ENCODE results near the gene PRSS36. TPM values are rescaled to one million over a fixed set of nuclear protein-coding genes. Genes with fewer than 3 reads are reported as not detected.

The PRSS36 gene
- total and polyA plus RNA-seq, 2 of the 4 experiments (the other 2 are of a cell fraction) = 0.18 to 0.55 TPM

- in situ Hi-C loops (cut with MboI; ENCODE audit: low sequenced_read_pairs) = no loop called here
These were observed 18.4 kb downstream of the PRSS36 start for GRCh38 chr16:31131416-31131815.

More at GRCh38 chr16:31131416-31131815, 18.4 kb downstream of the PRSS36 start:
- no peak overlapping the region for H3K27ac ChIP-seq (ENCODE audit: insufficient read depth, low read length)
- no peak for TF ChIP-seq RAD21 (IDR thresholded peaks at IDR 0.05; ENCODE audit: low read length)
- no peak for TF ChIP-seq FOS (IDR thresholded peaks at IDR 0.05; ENCODE audit: low read depth, low read length)
- no peak for TF ChIP-seq MAZ (IDR thresholded peaks at IDR 0.05; ENCODE audit: borderline replicate concordance, low read depth, low read length)
- no peak for TF ChIP-seq MXI1 (IDR thresholded peaks at IDR 0.05; ENCODE audit: borderline replicate concordance, low read depth, low read length)
- no peak for TF ChIP-seq CEBPB (IDR thresholded peaks at IDR 0.05; ENCODE audit: low read depth, low read length)
- no peak for TF ChIP-seq SMC3 (IDR thresholded peaks at IDR 0.05; ENCODE audit: low read depth, low read length)
- TF ChIP-seq CTCF (conservative IDR thresholded peaks at IDR 0.05; ENCODE audit: low read depth, low read length) = no peak
- TF ChIP-seq POLR2A (IDR thresholded peaks at IDR 0.05; ENCODE audit: low read depth, low read length) = no peak
- TF ChIP-seq RFX5 (IDR thresholded peaks at IDR 0.05; ENCODE audit: low read depth, low read length) = no peak
- no peak for TF ChIP-seq USF2 (IDR thresholded peaks at IDR 0.05; ENCODE audit: low read depth, low read length)
- no peak for TF ChIP-seq RCOR1 (IDR thresholded peaks at IDR 0.05; ENCODE audit: insufficient replicate concordance, low read length)
- no peak for TF ChIP-seq BHLHE40 (IDR thresholded peaks at IDR 0.05; ENCODE audit: low read depth, low read length)
- TF ChIP-seq CHD1 (IDR thresholded peaks at IDR 0.05; ENCODE audit: low read depth, low read length) = no peak
- H2BK20ac ChIP-seq (ENCODE audit: low read depth, low read length) = no peak overlapping the region
- DNase-seq (no peak), ATAC-seq (ENCODE audit: low read depth) (no peak)
- no peaks in the 10 kb centered on the region for H3K9me3 ChIP-seq (ENCODE audit: control insufficient read depth, insufficient read depth, low read length)
- H3K9me1 ChIP-seq (ENCODE audit: insufficient read depth, low read length) = peaks cover 3% of the 10 kb centered on the region
- ChIA-PET CTCF (interaction anchor here (0.6 kb wide), 1 partner anchor 11 kb away, joined by 3 read pairs; no protein-coding TSS in a partner anchor), POLR2A (ENCODE audit: unreplicated experiment) (no interaction called here)
- dilution Hi-C loops (cut with HindIII; ENCODE audit: low sequenced_read_pairs, unreplicated experiment) = no loop called here
- H3K18ac ChIP-seq (ENCODE audit: low read depth, low read length) = no peak overlapping the region
- no peak overlapping the region for H2AK9ac ChIP-seq (replicated peaks; ENCODE audit: low read depth, low read length, poor library complexity)
- H4K8ac ChIP-seq (ENCODE audit: low read depth in 2 of 2, low read length in 2 of 2) = no peak overlapping the region
- intact Hi-C loops (cut with micrococcal nuclease) = no loop called here
- H3K27me3 ChIP-seq (ENCODE audit: control insufficient read depth, insufficient read depth, low read length) = no peaks in the 10 kb centered on the region; the same call in 1 of the 2 replicates
- H4K20me1 ChIP-seq (ENCODE audit: insufficient read depth, low read length) = no peaks in the 10 kb centered on the region
- 91% methylated on average over 4 of the region's 11 CpGs; no CpG with 5 or more reads in 1 of the 2 experiments for WGBS, 2 experiments (ENCODE audit: extremely low coverage in 2 of 2, insufficient read length in 1 of 2)
- H3K9ac ChIP-seq (ENCODE audit: low read depth, low read length) = no peak overlapping the region
- H2AK5ac ChIP-seq (ENCODE audit: low read depth, low read length) = no peak overlapping the region
- no peak overlapping the region for H2BK5ac ChIP-seq (ENCODE audit: low read depth, low read length, poor library complexity, severe bottlenecking)
- no peak overlapping the region for H3K56ac ChIP-seq (ENCODE audit: extremely low read depth, insufficient read depth, low read length)
- 0 out of 2 replicates have a peak, but pooled peaks cover 3% of the 10 kb centered on the region for H3K4me1 ChIP-seq (ENCODE audit: control insufficient read depth, insufficient read depth, low read length)
- H3K23ac ChIP-seq (ENCODE audit: low read depth, low read length) = no peak overlapping the region
- H2BK15ac ChIP-seq (ENCODE audit: low read depth, low read length) = no peak overlapping the region
- H3K79me1 ChIP-seq (ENCODE audit: low read depth in 1 of 2, low read length in 2 of 2) = no peaks in the 10 kb centered on the region
- no peak overlapping the region for H4K91ac ChIP-seq (ENCODE audit: insufficient read depth, low read depth, low read length)
- H3K14ac ChIP-seq (replicated peaks; ENCODE audit: low read depth, low read length) = no peak overlapping the region
- no TSS peak for BruUV-seq (replicated peaks)
- H4K5ac ChIP-seq (ENCODE audit: low read depth, low read length) = no peak overlapping the region
- H3K36me3 ChIP-seq (ENCODE audit: control insufficient read depth, insufficient read depth, low read length) = peaks cover 36% of the 10 kb centered on the region
- H3K4me3 ChIP-seq (ENCODE audit: insufficient read depth, low read depth, low read length) = no peak overlapping the region
- H2AFZ ChIP-seq (replicated peaks; ENCODE audit: low read length, poor library complexity) = no peak overlapping the region
- H3K4ac ChIP-seq (ENCODE audit: low read depth, low read length) = no peak overlapping the region
- no peak overlapping the region for H2BK120ac ChIP-seq (ENCODE audit: low read depth, low read length)
- no peak overlapping the region for H3K4me2 ChIP-seq (ENCODE audit: low read depth, low read length)
